Thoracic aorta endothelial cell (primary cell): ENCODE measurements around the gene SRSF12. TPM values are rescaled to one million over a fixed set of nuclear protein-coding genes. Genes with fewer than 3 reads are reported as not detected.

Experiments
- small RNA-seq: library from RNA; depleted of rRNA; stranded (forward); fragments of <200 nt; gene quantifications from one replicate; pipeline ENCODE3, GENCODE V24; 2012
- total RNA-seq: library from RNA; depleted of rRNA; stranded (reverse); fragments of >200 nt; gene quantifications from 2 replicates; pipeline ENCODE4 v1.2.3, GENCODE V29; 2012

Gene SRSF12
- under 0.01 and 0.36 TPM in 2 replicates for total RNA-seq

DNA sequence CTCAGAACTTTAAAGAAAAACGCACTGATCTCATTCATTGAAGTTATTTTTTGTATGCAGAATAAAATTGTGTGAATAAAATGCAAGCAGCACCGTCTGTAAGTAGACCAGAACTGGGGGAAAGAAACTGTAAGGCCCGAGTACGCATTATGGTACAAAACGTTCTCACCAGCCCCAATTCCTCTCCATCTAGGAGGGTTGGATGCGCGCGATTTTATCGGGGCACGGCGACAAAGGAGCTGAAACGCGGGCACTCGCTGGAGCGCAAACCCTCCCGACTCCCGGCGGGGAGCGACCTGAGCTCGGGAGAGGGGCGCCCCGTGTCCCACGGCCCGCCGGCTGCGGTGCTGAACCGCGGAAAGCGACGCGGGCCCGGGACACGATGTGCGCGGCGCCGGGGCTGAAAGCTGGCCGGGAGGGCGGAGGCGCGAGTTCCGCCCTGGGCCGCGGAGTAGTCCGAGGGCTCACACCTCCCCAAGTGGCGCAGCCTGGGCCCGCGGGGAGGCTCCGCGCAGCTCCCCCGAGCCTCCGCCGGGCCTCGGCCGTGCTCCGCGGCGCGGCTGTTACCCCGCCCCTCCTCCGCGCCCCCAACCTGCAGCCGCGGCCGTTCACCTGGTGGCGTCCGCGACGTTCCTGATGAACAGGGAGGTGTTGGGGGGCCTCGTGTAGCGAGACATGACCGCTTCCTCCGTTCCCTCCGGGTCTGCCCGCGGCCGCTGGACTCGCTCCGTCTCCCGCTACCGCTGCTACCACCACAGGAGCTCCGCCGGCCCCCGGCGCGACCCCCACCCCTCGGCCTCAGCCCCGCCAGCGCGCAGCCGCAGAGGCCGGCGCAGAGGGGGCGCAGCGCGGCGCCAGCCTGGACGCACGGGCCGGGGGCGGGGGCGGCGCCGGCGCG lies at the start of gene SRSF12:
SRSF12 (minus strand) TSS at position 861 of the 898 bp plus-strand sequence; CDS start at position 677, 184 bp downstream.

GRCh38 chr6:89145956-89146717 lies 28.3 kb upstream of the SRSF12 start, which contains the start of gene PM20D2:
PM20D2 (plus strand) TSS chr6:89146055; CDS start chr6:89146145, 90 bp downstream.

DNA sequence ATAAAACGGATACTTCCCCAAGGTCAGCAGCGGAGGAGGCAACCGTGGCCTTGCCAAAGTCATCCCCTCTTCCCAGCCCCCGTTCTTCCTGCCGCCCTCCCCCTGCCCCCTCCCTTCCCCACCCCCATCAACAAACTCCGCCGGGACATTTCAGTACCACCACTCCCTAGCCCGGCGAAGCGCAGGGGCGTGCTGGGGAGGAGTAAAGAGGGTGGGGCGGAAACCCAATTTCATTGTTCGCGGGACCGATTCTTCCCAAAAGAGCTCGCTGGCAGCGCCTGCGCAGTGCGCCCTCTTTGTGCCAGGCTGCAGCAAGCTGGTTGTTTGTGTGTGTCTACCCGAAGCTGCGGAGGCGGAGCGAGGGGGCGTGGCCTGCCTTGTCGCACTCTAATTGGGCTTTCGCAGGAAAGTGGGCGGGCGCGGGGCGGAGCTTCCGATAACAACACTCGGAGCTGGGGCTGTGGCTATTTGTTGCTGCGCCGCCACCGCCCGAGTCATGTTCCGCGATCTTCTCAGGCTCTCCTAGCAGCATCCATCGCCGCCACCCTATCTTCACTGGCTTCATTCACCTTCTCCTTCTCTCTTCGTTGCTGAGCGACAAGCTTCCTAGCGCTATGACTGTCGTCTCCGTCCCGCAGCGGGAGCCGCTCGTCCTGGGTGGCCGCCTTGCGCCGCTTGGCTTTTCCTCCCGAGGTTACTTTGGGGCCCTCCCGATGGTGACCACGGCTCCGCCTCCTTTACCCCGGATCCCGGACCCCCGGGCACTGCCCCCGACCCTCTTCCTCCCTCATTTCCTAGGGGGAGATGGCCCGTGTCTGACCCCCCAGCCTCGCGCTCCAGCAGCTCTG lies 37.4 kb downstream of the SRSF12 start, which contains the start of gene PNRC1:
PNRC1 (plus strand) TSS at position 471 of the 848 bp plus-strand sequence; CDS start at position 615, 144 bp downstream.

Small RNA genes lying within 50 kb of the gene (small RNA-seq; reads per million reads assigned to genes)
- gene RN7SL336P: not detected
- 1.4 reads per million, percentile 34 among the genes with 10 or more reads in this experiment for gene RNU2-61P

Other genes with a start within 250 kb of the SRSF12 start
- gene RNGTT, start 154.5 kb downstream of the SRSF12 start, total RNA-seq: 36.3 and 39.8 TPM in 2 replicates
- gene PNRC1, start 37.3 kb downstream of the SRSF12 start, total RNA-seq: 92.8 and 97.1 TPM in 2 replicates
- gene PM20D2, start 28.0 kb upstream of the SRSF12 start, total RNA-seq: 20.7 and 22.7 TPM in 2 replicates
- not detected in 2 replicates for gene GABRR1, start 99.3 kb upstream of the SRSF12 start, total RNA-seq
- 0.27 and 0.86 TPM in 2 replicates for gene GABRR2, start 197.2 kb upstream of the SRSF12 start, total RNA-seq
- gene UBE2J1, start 234.7 kb upstream of the SRSF12 start, total RNA-seq: 97.1 and 114 TPM in 2 replicates